GM19452 (cell line): ENCODE results near the gene CYB5D1.

ENCODE experiments used
- ATAC-seq: cut with Tn5 transposase; IDR thresholded peaks from one replicate; pipeline ENCODE4 v1.9.1; 2021; ENCODE audit not compliant: unreplicated experiment

The CYB5D1 gene

DNA sequence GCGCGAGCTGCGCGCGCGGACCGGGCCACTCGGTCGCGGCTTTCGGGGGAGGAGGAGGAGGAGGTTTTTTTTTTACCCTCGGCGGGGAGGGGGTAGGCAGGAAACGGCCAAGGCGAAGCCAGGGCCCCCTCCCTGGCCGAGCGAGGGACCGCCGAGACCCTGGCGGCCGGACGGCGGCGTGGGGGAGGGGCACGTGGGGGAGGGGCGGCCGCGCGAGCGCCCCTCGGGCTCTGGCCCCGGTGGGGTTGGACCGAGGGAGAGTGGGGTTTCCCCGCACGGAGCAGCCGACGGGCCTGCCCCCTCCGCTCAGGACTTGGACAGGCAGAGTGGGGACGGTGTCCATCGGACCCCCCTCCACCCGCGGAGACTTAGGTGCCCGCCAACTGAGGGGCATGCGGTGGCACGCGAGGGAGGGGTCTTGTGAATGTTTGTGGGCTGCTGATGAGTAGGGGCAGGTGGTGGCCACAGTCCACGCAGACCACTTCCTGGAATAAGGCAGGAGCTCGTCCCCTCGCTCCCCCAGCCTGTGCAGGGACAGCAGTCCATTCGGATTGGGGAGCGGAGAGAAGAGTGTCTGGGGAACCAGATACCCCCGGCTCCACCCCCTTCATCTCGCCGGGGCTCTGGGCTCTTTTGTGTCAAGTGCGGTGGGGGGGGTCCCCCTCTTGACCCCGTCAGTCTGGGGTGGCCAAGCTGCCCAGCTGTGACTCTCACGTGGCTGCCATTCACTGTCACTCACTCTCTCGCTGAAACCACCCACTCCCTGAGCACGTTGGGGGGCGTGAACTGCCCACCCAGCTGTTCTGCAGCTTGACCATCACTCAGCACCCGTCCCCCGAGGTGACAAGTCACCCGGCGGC, 27.8 kb downstream of the CYB5D1 start:
- ATAC-seq = no peak

- ATAC-seq = no peak
Measured at GRCh38 chr17:7886227-7887037, 28.6 kb downstream of the CYB5D1 start.

- ATAC-seq = no peak
Measured at GRCh38 chr17:7887038-7887481, 29.3 kb downstream of the CYB5D1 start.

DNA sequence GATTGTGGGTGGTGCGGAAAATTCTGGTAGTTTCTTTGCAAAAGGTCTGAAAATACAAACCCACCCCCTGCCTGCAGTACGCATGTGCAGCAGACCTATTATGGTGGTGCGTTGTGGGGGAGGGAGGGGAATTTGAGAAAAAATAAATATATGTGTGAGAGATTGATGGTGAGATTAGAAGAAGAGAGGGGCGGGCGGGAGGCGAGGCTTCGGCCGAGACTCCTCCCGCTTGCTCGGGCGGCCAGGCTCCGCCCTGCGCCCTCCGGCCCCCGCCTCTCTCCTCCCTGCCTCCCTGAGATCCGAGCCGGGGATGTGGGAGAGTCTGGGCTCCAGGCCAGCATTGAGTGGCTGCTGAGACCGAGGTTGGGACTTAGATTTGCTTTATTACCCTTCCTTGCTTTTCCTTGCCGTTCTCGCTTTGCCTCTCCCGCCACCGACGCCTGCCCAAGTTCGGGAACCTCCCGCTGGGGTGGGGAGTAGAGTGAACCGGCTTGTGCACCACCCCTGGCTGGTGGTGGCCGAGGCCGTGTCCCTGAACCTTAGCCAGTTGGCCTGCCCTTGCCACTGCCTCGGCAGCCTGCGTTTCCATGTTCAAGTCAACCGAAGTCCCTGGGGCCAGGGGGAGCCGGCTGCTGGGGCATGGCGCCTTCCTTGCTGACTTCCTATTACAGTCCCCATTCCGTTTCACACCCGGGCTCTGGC, 29.8 kb downstream of the CYB5D1 start:
- ATAC-seq = peak; percentile 56

- ATAC-seq = no peak
Measured at GRCh38 chr17:7888184-7888920, 30.5 kb downstream of the CYB5D1 start, which contains the start of gene CHD3. TSS of gene CHD3 (plus strand) at chr17:7888789. CDS start at chr17:7889001, 212 bp downstream.

DNA sequence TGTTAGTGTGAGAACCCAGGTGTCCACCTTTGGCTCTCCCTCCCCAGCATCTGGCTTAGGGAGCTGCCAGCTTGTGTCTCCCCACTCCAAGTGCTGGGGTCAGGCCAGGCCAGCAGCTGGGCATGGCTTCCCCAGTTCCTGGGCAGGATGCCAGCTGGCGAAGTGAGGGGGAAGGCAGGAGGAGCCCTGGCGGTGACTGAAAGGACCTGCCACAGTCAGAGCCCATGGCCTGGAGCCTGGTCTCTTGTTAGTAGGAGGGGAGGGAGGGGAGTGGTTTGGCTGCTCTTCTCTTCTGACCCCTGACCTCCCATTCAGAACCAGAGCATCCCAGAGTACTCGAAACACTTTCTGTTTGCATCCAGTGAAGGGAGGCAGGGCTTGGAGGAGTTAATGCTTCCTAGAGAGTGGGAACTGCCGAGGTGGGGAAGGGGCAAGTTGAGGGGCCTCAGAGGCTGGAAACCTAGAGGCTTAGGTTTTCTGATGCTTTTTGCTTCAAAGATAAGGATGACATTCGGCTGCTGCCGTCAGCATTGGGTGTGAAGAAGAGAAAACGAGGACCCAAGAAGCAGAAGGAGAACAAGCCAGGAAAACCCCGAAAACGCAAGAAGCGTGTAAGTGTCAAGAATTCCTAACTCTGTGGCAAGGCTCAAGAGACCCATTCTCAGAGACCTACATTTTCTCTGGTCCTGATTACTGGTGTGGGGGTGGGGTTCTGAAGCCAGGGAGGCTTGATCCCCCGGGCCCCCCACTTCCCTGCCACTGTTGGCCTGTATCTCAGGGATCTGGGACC, 31.6 kb downstream of the CYB5D1 start:
- ATAC-seq = no peak

- ATAC-seq = no peak
Measured at GRCh38 chr17:7893187-7893880, 35.5 kb downstream of the CYB5D1 start.

GRCh38 chr17:7894226-7894625, 36.4 kb downstream of the CYB5D1 start:
- ATAC-seq = no peak

DNA sequence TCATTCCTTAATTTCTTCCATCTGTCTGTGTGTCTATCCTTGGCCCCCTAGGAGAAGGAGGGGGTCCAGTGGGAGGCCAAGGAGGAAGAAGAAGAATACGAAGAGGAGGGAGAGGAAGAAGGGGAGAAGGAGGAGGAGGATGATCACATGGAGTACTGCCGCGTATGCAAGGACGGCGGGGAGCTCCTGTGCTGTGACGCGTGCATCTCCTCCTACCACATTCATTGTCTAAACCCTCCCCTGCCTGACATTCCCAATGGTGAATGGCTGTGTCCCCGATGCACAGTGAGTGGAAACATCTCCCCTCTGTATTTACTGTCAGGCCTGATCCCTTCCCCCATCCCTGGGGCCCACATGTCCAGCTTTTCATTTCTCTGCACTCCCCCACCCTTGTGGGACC, 37.1 kb downstream of the CYB5D1 start:
- ATAC-seq = no peak

DNA sequence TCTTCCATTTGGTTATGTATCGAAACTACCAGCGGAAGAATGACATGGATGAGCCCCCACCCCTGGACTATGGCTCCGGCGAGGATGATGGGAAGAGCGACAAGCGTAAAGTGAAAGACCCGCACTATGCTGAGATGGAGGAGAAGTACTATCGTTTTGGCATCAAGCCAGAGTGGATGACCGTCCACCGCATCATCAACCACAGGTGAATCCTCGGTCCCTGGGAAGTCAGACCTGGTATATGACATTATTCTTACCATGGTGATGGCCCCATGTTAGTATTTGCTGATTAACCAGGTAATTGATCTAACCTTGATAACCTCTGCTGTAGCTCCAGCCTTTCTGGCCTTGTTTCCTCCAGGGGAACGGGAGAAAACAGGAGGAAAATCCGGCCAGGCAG, 39.3 kb downstream of the CYB5D1 start:
- ATAC-seq = no peak

- ATAC-seq = no peak
Measured at GRCh38 chr17:7897773-7898172, 40.0 kb downstream of the CYB5D1 start.

- ATAC-seq = no peak
Measured at GRCh38 chr17:7903154-7904103, 45.6 kb downstream of the CYB5D1 start.

- no peak for ATAC-seq
Measured at GRCh38 chr17:7909089-7909488, 51.3 kb downstream of the CYB5D1 start.

- no peak for ATAC-seq
Measured at GRCh38 chr17:7910281-7910680, 52.5 kb downstream of the CYB5D1 start.

DNA sequence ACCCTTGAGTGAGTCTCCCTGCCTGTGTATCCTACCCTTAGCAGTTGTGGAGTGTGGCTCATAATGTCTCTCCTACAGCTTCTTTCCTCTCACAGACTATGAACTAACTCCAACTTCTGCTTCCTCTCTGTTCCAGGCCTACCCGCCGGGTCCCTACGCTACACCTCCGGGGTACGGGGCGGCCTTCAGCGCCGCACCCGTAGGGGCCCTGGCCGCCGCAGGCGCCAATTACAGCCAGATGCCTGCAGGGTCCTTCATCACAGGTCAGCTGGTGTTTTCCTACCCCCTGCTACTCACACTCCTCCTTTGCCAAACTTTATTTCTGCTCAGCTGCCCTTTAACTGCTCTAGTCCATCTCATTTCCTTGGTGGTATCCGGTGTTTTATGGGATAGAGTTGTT, 52.9 kb downstream of the CYB5D1 start:
- no peak for ATAC-seq

DNA sequence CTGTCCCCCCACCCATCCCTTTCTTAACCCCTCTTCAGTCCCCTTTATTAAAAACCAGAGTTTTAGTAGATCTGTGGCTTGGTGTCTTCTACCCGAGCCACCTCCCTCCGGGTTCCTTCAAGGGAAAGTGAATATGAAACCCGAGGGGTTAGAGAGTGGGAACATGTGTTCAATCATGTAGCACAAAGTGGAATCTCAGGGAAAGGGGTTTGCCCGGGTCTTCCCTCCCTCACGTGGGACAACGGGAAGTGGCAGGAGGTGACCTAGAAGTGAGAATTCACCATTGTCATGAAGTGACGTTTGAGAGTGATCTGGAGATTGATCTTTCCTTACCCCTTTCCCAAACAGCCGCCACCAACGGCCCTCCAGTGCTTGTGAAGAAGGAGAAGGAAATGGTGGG, 53.3 kb downstream of the CYB5D1 start:
- no peak for ATAC-seq
